ENCODE measurements around the gene UCK2. TPM values are rescaled to one million over a fixed set of nuclear protein-coding genes. Genes with fewer than 3 reads are reported as not detected.

UCK2 gene
- total and polyA plus RNA-seq, 2 donors (not counting 3 experiments of a cell fraction or from before 2014, with no cell fraction given), result 62.3 to 74.7 TPM

DNA sequence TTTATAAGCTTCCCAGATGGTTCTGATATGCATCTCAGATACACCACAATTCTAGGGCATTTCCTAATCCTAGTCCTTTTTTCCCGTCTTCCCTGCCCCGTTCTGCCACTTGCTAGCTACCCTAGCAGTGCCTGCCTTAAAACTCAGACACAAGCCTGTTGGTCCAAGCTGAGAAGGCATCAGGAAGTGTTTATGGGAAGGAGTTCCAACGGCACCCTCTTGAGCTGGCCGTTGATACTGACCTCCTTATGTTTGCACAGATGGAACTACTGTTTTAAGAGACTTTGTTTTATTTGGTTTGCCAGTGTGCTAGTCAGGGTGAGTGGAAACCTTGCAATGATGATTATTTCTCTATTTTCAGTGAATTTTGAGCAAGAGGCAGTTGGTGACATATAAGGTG is 67.2 kb downstream of the UCK2 start:
- H3K9me1 ChIP-seq (replicated peaks; ENCODE audit: control insufficient read depth, extremely low read depth, insufficient read depth, low read length), result no peaks in the 10 kb centered on the region
- H3K9ac ChIP-seq (replicated peaks; ENCODE audit: extremely low read depth, insufficient read depth, low read length), result no peak overlapping the region
- no peak for FAIRE-seq
- H3K36me3 ChIP-seq (ENCODE audit: control insufficient read depth in 2 of 2, extremely low read depth in 1 of 2, insufficient read depth in 2 of 2, low read length in 2 of 2), result peaks cover 0 to 9% of the 10 kb centered on the region in 2 experiments
- intact Hi-C loops (cut with micrococcal nuclease) (no loop called here), dilution Hi-C loops (cut with MboI; ENCODE audit: extremely low pct_ligation_motif_present, low sequenced_read_pairs) (no loop called here)
- H3K79me2 ChIP-seq (ENCODE audit: control insufficient read depth, insufficient read depth, low read length), result peaks cover 41% of the 10 kb centered on the region
- ChIA-PET CTCF (interaction anchor here (0.9 to 5.6 kb wide), 4 partner anchors 9 to 124 kb away, joined by 3 to 43 read pairs (median 5); no protein-coding TSS in a partner anchor), POLR2A (interaction anchor here (2.7 kb wide), 1 partner anchor 11 kb away, joined by 12 read pairs; no protein-coding TSS in a partner anchor)
- H3K9me3 ChIP-seq (replicated peaks; ENCODE audit: control insufficient read depth, insufficient read depth, low read length), result no peaks in the 10 kb centered on the region
- no peaks in the 10 kb centered on the region for H3K27me3 ChIP-seq (ENCODE audit: control insufficient read depth in 2 of 2, insufficient read depth in 2 of 2, low read length in 2 of 2)
- H3K4me2 ChIP-seq (ENCODE audit: insufficient read depth, low read length), result no peak overlapping the region
- BruUV-seq (replicated peaks), result no TSS peak
- H3K4me3 ChIP-seq (replicated peaks in 1 of 3; ENCODE audit: insufficient read depth in 1 of 3, low read depth in 1 of 3, low read length in 3 of 3), result no peak overlapping the region
- peak; percentile 34 for DNase-seq (ENCODE audit: low read depth, low spot score)
- no peak overlapping the region for H2AFZ ChIP-seq (ENCODE audit: low read depth, low read length)
- peaks cover 50% of the 10 kb centered on the region for H3K4me1 ChIP-seq (ENCODE audit: control insufficient read depth, extremely low read depth, insufficient read depth, low read length)
- no peaks in the 10 kb centered on the region for H4K20me1 ChIP-seq (replicated peaks; ENCODE audit: control insufficient read depth, extremely low read depth, insufficient read depth, low read length)
- no peak for TF ChIP-seq GATA2 (IDR thresholded peaks at IDR 0.05; ENCODE audit: insufficient read depth, insufficient read length, low read depth, low read length)
- TF ChIP-seq JUN (IDR thresholded peaks at IDR 0.05; ENCODE audit: borderline replicate concordance, insufficient read depth, insufficient read length, low read depth), result no peak
- H3K27ac ChIP-seq (ENCODE audit: insufficient read depth, low read depth, low read length), result peak overlapping the region; percentile 98

GRCh38 chr1:165895451-165895871 is 68.0 kb downstream of the UCK2 start:
- H3K9ac ChIP-seq (replicated peaks; ENCODE audit: extremely low read depth, insufficient read depth, low read length), result peak overlapping the region; percentile 93
- dilution Hi-C loops (cut with MboI; ENCODE audit: extremely low pct_ligation_motif_present, low sequenced_read_pairs), result no loop called here
- peaks cover 40% of the 10 kb centered on the region for H3K79me2 ChIP-seq (ENCODE audit: control insufficient read depth, insufficient read depth, low read length)
- peak; percentile 34 for DNase-seq (ENCODE audit: low read depth, low spot score)
- H3K27ac ChIP-seq (ENCODE audit: insufficient read depth, low read depth, low read length), result peak overlapping the region; percentile 98
- FAIRE-seq, result no peak
- POLR2A ChIA-PET, result interaction anchor here (1.5 to 2.7 kb wide), 2 partner anchors 9 to 11 kb away, joined by 3 to 12 read pairs; no protein-coding TSS in a partner anchor
- no peaks in the 10 kb centered on the region for H3K9me3 ChIP-seq (replicated peaks; ENCODE audit: control insufficient read depth, insufficient read depth, low read length)
- CTCF ChIA-PET, result interaction anchor here (0.9 to 5.6 kb wide), 5 partner anchors 8 to 125 kb away, joined by 3 to 43 read pairs (median 6); no protein-coding TSS in a partner anchor
- no peak overlapping the region for H2AFZ ChIP-seq (ENCODE audit: low read depth, low read length)
- H3K9me1 ChIP-seq (replicated peaks; ENCODE audit: control insufficient read depth, extremely low read depth, insufficient read depth, low read length), result no peaks in the 10 kb centered on the region
- H4K20me1 ChIP-seq (replicated peaks; ENCODE audit: control insufficient read depth, extremely low read depth, insufficient read depth, low read length), result no peaks in the 10 kb centered on the region
- no peaks in the 10 kb centered on the region for H3K27me3 ChIP-seq (ENCODE audit: control insufficient read depth in 2 of 2, insufficient read depth in 2 of 2, low read length in 2 of 2)
- TF ChIP-seq JUN (IDR thresholded peaks at IDR 0.05; ENCODE audit: borderline replicate concordance, insufficient read depth, insufficient read length, low read depth) (peak; percentile 43), POLR2A (IDR thresholded peaks at IDR 0.05; ENCODE audit: low read depth, low read length) (no peak)
- peak overlapping the region; percentile 2 for H3K4me2 ChIP-seq (ENCODE audit: insufficient read depth, low read length)
- peaks cover 0 to 9% of the 10 kb centered on the region in 2 experiments for H3K36me3 ChIP-seq (ENCODE audit: control insufficient read depth in 2 of 2, extremely low read depth in 1 of 2, insufficient read depth in 2 of 2, low read length in 2 of 2)
- intact Hi-C loops (cut with micrococcal nuclease), result no loop called here
- H3K4me3 ChIP-seq (replicated peaks in 1 of 3; ENCODE audit: insufficient read depth in 1 of 3, low read depth in 1 of 3, low read length in 3 of 3), result no peak overlapping the region
- no TSS peak for BruUV-seq (replicated peaks)
- H3K4me1 ChIP-seq (ENCODE audit: control insufficient read depth, extremely low read depth, insufficient read depth, low read length), result peaks cover 59% of the 10 kb centered on the region
